AG04449 (cell line): ENCODE data around the gene ADD3.

Source experiments
- CTCF ChIA-PET: fragments of 350-600 bp; formaldehyde crosslinking; extraction: SDS; loops from one replicate; lab custom pipeline; 2021; ENCODE audit warnings: antibody characterized with exemption; lab: Yijun Ruan, JAX
- POLR2A ChIA-PET: fragments of 400-600, 350-600 bp; formaldehyde crosslinking; extraction: SDS; loops from one replicate; lab custom pipeline; 2020; ENCODE audit warnings: antibody characterized with exemption, inconsistent platforms; lab: Yijun Ruan, JAX
- DNase-seq: peaks from one replicate; pipeline ENCODE4 v3.0.0-alpha.2; 2010; ENCODE audit warnings: low read depth, low spot score
- H3K4me3 ChIP-seq: 2 replicates; pipeline ENCODE4 v1.5.1; 2011; ENCODE audit warnings: low read depth, mild to moderate bottlenecking, control low read depth, low read length
- TF ChIP-seq, protein P1 (sequence below): IDR thresholded peaks from one replicate; pipeline ENCODE4 v1.5.1; 2011; ENCODE audit warnings: mild to moderate bottlenecking, moderate library complexity, low read length, control low read depth, inconsistent platforms; ENCODE audit not compliant: insufficient read depth; ENCODE audit errors: missing control alignments

ADD3 gene

DNA sequence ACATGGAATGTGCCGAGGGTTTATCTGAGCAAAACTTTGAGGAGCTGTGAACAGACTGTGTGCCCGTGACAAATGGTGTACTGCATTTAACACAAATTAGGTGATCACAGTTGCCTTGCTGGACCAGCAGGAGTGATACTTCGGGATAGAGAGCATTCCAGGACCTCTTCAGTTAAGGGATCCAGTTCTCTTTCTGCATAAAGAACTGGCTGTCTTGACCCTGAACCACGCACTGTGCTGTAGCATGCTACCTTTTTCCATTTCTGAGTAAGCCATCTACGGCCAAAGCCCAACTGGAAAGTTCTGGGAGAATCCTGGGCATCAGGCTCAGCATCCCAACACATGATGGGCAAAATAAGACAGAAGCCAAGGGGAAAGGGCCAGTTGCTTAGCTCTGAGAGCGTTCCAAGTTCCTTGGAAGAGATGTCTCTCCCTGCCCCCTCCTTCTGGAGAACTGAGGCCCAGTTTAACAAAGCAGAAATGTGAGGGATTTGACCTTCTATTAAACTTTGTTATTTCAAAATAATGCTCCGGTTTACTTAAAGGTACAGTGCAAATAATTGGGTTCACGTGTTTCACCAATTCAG is 37.9 kb upstream of the ADD3 start:
- no peak for DNase-seq
- ChIA-PET CTCF (interaction anchor here (0.9 to 11.4 kb wide), 2 partner anchors 9 to 57 kb away, joined by 3 to 85 read pairs; no protein-coding TSS in a partner anchor), POLR2A (no interaction called here)
- H3K4me3 ChIP-seq: no peak overlapping the region
- TF ChIP-seq, protein P1, sequence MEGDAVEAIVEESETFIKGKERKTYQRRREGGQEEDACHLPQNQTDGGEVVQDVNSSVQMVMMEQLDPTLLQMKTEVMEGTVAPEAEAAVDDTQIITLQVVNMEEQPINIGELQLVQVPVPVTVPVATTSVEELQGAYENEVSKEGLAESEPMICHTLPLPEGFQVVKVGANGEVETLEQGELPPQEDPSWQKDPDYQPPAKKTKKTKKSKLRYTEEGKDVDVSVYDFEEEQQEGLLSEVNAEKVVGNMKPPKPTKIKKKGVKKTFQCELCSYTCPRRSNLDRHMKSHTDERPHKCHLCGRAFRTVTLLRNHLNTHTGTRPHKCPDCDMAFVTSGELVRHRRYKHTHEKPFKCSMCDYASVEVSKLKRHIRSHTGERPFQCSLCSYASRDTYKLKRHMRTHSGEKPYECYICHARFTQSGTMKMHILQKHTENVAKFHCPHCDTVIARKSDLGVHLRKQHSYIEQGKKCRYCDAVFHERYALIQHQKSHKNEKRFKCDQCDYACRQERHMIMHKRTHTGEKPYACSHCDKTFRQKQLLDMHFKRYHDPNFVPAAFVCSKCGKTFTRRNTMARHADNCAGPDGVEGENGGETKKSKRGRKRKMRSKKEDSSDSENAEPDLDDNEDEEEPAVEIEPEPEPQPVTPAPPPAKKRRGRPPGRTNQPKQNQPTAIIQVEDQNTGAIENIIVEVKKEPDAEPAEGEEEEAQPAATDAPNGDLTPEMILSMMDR: no peak

DNA sequence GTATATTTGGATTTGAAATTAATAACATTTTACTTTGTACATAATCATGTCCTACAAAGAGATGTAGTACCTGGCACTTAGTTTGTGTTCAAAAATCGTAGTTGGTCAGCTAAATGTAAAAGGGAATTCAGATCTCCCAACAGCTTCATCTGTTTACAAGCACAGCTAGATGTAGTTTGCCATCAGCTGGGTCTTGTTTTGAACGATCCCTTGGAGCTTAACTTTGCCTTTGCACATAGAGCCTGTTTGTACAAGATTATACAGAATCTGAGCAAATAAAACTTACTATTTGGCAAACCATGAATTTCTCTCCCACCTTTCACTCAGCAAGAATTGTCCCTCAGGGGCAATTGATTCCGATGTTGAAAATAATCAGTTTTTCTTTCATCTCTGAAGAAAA is 36.1 kb upstream of the ADD3 start:
- POLR2A ChIA-PET: no interaction called here
- CTCF ChIA-PET: interaction anchor here (0.6 to 1.5 kb wide), 3 partner anchors 10 to 16 kb away, joined by 3 to 4 read pairs (median 3); no protein-coding TSS in a partner anchor
- H3K4me3 ChIP-seq: no peak overlapping the region
- TF ChIP-seq, protein P1: no peak
- DNase-seq: no peak

DNA sequence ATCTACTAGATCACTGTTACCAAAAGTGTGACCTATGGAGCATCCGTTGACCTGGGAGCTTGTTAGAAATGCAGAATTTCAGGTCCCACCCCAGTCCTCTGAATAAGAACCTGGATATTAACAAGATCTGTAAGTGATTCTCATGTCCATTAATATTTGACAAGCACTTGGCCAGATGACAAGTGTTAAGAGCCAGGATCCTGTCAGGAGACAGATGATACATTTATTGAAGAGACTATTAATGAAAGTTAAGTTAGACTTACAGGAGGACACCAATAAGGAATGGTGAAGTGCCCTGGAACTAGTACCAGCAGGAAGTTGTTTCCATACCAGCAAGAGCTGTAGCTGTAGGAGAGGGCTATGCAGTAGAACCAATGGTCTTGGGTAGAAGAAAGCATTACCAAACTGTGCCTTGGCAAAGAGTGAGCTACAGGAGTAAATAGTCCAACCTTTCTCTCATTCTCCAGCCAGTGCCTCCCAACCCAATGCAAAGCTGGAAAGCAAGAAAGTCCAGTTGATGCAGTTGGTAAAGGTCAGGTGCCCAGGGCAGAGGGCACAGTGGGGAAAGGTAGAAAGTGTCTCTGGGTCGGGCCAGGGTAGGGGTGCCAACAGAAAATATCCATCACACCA is 35.3 kb upstream of the ADD3 start:
- ChIA-PET CTCF (interaction anchor here (0.6 to 1.5 kb wide), 4 partner anchors 8 to 16 kb away, joined by 3 to 4 read pairs (median 3); no protein-coding TSS in a partner anchor), POLR2A (no interaction called here)
- TF ChIP-seq, protein P1: no peak
- H3K4me3 ChIP-seq: no peak overlapping the region
- DNase-seq: no peak

DNA sequence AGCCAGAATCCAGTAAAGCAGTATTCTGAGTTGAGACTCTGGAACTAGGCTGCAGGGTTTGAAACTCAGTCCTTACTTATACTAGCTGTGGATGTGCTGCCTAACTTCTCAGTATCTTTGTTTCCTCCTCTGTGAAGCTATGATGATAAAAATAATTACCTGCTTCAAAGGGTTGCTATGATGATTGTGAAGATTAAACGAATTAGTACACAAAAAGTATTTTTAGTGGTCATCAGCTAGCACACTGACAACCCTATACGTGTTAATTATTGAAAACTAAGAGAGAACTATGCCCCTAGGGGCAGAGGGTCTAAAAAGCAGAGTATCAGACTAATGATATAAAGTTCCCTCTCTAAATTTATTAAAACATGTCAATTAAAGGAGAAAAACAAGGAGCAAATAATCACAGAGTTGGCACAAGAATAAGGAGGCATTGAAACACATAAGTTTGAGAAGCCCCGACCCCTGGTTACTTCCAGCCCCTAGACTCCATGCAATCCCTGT is 34.4 kb upstream of the ADD3 start:
- ChIA-PET POLR2A (no interaction called here), CTCF (interaction anchor here (1.2 to 7.6 kb wide), 3 partner anchors 9 to 16 kb away, joined by 3 to 113 read pairs (median 7); no protein-coding TSS in a partner anchor)
- no peak overlapping the region for H3K4me3 ChIP-seq
- TF ChIP-seq, protein P1: no peak
- DNase-seq: no peak

DNA sequence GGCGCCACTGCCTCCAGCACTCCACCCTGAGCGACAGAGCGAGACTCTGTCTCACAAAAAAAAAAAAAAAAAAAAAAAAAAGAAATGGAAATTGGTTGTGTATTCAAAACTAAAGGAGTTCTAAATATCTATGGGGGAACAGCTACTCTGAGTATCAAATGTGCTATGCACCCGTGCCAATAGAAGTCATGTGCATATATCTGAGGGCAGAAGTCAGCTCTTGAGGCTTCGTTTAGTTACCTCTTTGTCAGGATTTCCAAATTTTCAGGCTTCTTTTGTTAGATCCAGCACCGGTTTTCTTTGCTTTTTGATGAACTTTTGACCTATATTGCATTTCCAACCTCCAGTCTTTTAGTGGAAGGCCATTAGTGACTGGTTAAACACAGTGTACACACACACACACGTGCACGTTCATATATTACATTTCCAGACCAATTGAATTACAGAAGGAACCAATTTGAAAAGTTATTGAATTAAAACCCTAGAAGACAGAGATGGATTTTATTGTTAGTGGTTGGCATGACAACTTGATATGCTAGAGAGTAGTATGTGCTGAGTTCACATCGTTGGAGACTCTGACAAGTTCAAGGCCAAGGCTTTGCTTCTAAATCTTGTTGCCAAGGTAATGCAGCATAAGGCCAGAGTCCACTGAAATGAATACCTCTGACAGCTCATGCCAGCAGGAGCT is 33.1 kb upstream of the ADD3 start:
- POLR2A ChIA-PET: no interaction called here
- no peak overlapping the region for H3K4me3 ChIP-seq
- CTCF ChIA-PET: interaction anchor here (1.2 to 7.6 kb wide), 3 partner anchors 10 to 15 kb away, joined by 3 to 113 read pairs (median 7); no protein-coding TSS in a partner anchor
- no peak for DNase-seq
- TF ChIP-seq, protein P1: no peak
